ENCODE measurements around the gene ARAP1.
A peak's percentile ranks its signal among the peaks of the same experiment; 100 is the strongest.

ARAP1 gene

GRCh38 chr11:72684236-72684912, 67.8 kb downstream of the ARAP1 start:
- no peaks in the 10 kb centered on the region for H3K9me3 ChIP-seq
- H3K27me3 ChIP-seq (ENCODE audit: low read depth), result peaks cover 8% of the 10 kb centered on the region; the same call in 1 of the 2 replicates
- in situ Hi-C loops (cut with MboI; ENCODE audit: low sequenced_read_pairs), result no loop called here
- H3K4me1 ChIP-seq, result no peaks in the 10 kb centered on the region
- H3K4me3 ChIP-seq, result no peak overlapping the region
- peak; percentile 36 to 66 for DNase-seq (ENCODE audit: low spot score in 2 of 2)
- H3K36me3 ChIP-seq (replicated peaks), result peaks cover 6% of the 10 kb centered on the region

- Histone ChIP-seq H3K9me3 (no peaks in the 10 kb centered on the region), H3K27me3 (ENCODE audit: low read depth) (peaks cover 12% of the 10 kb centered on the region; the same call in 1 of the 2 replicates), H3K4me3 (no peak overlapping the region), H3K36me3 (replicated peaks) (peaks cover 6% of the 10 kb centered on the region), H3K4me1 (no peaks in the 10 kb centered on the region)
- in situ Hi-C loops (cut with MboI; ENCODE audit: low sequenced_read_pairs), result no loop called here
- peak; percentile 15 to 82 for DNase-seq (ENCODE audit: low spot score in 2 of 2)
Measured at GRCh38 chr11:72683782-72684200, 68.4 kb downstream of the ARAP1 start.

GRCh38 chr11:72682858-72683243, 69.4 kb downstream of the ARAP1 start:
- H3K27me3 ChIP-seq (ENCODE audit: low read depth), result peaks cover 15% of the 10 kb centered on the region
- in situ Hi-C loops (cut with MboI; ENCODE audit: low sequenced_read_pairs), result no loop called here

GRCh38 chr11:72682238-72682857, 69.9 kb downstream of the ARAP1 start:
- H3K4me1 ChIP-seq, result no peaks in the 10 kb centered on the region
- DNase-seq (ENCODE audit: low spot score in 2 of 2), result no peak
- H3K27me3 ChIP-seq (ENCODE audit: low read depth), result peaks cover 15% of the 10 kb centered on the region
- no peak overlapping the region for H3K4me3 ChIP-seq
- in situ Hi-C loops (cut with MboI; ENCODE audit: low sequenced_read_pairs), result no loop called here
- H3K9me3 ChIP-seq, result no peaks in the 10 kb centered on the region
- peaks cover 4% of the 10 kb centered on the region for H3K36me3 ChIP-seq (replicated peaks)

More at GRCh38 chr11:72682858-72683243, 69.4 kb downstream of the ARAP1 start:
- no peaks in the 10 kb centered on the region for H3K4me1 ChIP-seq
- H3K36me3 ChIP-seq (replicated peaks), result peaks cover 4% of the 10 kb centered on the region
- no peaks in the 10 kb centered on the region for H3K9me3 ChIP-seq
- no peak overlapping the region for H3K4me3 ChIP-seq
- no peak for DNase-seq (ENCODE audit: low spot score in 2 of 2)

- Histone ChIP-seq H3K9me3 (no peaks in the 10 kb centered on the region), H3K27me3 (ENCODE audit: low read depth) (peaks cover 24% of the 10 kb centered on the region), H3K4me1 (no peaks in the 10 kb centered on the region), H3K36me3 (replicated peaks) (peaks cover 4% of the 10 kb centered on the region), H3K4me3 (no peak overlapping the region)
- DNase-seq (ENCODE audit: low spot score in 2 of 2), result no peak
- in situ Hi-C loops (cut with MboI; ENCODE audit: low sequenced_read_pairs), result no loop called here
Measured at GRCh38 chr11:72681226-72682153, 70.7 kb downstream of the ARAP1 start.

- Histone ChIP-seq H3K4me1 (no peaks in the 10 kb centered on the region), H3K36me3 (replicated peaks) (peaks cover 4% of the 10 kb centered on the region), H3K27me3 (ENCODE audit: low read depth) (peaks cover 32% of the 10 kb centered on the region), H3K9me3 (no peaks in the 10 kb centered on the region), H3K4me3 (no peak overlapping the region)
- no peak for DNase-seq (ENCODE audit: low spot score in 2 of 2)
- in situ Hi-C loops (cut with MboI; ENCODE audit: low sequenced_read_pairs), result no loop called here
Measured at GRCh38 chr11:72680624-72681158, 71.5 kb downstream of the ARAP1 start.

GRCh38 chr11:72679869-72680268, 72.3 kb downstream of the ARAP1 start:
- no peak overlapping the region for H3K4me3 ChIP-seq
- peaks cover 36% of the 10 kb centered on the region for H3K27me3 ChIP-seq (ENCODE audit: low read depth)
- H3K9me3 ChIP-seq, result no peaks in the 10 kb centered on the region
- H3K4me1 ChIP-seq, result no peaks in the 10 kb centered on the region
- in situ Hi-C loops (cut with MboI; ENCODE audit: low sequenced_read_pairs), result no loop called here
- DNase-seq (ENCODE audit: low spot score in 2 of 2), result no peak
- peaks cover 4% of the 10 kb centered on the region for H3K36me3 ChIP-seq (replicated peaks)

- Histone ChIP-seq H3K36me3 (replicated peaks) (no peaks in the 10 kb centered on the region; the same call in 1 of the 2 replicates), H3K27me3 (ENCODE audit: low read depth) (peaks cover 40% of the 10 kb centered on the region), H3K9me3 (no peaks in the 10 kb centered on the region), H3K4me3 (no peak overlapping the region), H3K4me1 (no peaks in the 10 kb centered on the region)
- in situ Hi-C loops (cut with MboI; ENCODE audit: low sequenced_read_pairs), result no loop called here
- no peak for DNase-seq (ENCODE audit: low spot score in 2 of 2)
Measured at GRCh38 chr11:72678524-72678923, 73.7 kb downstream of the ARAP1 start.

- H3K9me3 ChIP-seq, result no peaks in the 10 kb centered on the region
- peak; percentile 55 to 88 for DNase-seq (ENCODE audit: low spot score in 2 of 2)
- no peak overlapping the region for H3K4me3 ChIP-seq
- peaks cover 45% of the 10 kb centered on the region for H3K27me3 ChIP-seq (ENCODE audit: low read depth)
- in situ Hi-C loops (cut with MboI; ENCODE audit: low sequenced_read_pairs), result no loop called here
- H3K36me3 ChIP-seq (replicated peaks), result no peaks in the 10 kb centered on the region
- H3K4me1 ChIP-seq, result no peaks in the 10 kb centered on the region
Measured at GRCh38 chr11:72676861-72677341, 75.3 kb downstream of the ARAP1 start.

GRCh38 chr11:72675221-72675620, 77.0 kb downstream of the ARAP1 start:
- peaks cover 44% of the 10 kb centered on the region for H3K27me3 ChIP-seq (ENCODE audit: low read depth)

GRCh38 chr11:72673943-72674828, 78.0 kb downstream of the ARAP1 start, which contains the start of gene PDE2A:
Gene PDE2A, minus strand, starts transcription at chr11:72674422. Its CDS starts 215 bp downstream, at chr11:72674207.
- DNase-seq (ENCODE audit: low spot score in 2 of 2), result no peak
- H3K9me3 ChIP-seq, result no peaks in the 10 kb centered on the region
- H3K36me3 ChIP-seq (replicated peaks), result no peaks in the 10 kb centered on the region
- no peaks in the 10 kb centered on the region for H3K4me1 ChIP-seq
- in situ Hi-C loops (cut with MboI; ENCODE audit: low sequenced_read_pairs), result no loop called here
- peaks cover 36% of the 10 kb centered on the region for H3K27me3 ChIP-seq (ENCODE audit: low read depth)
- H3K4me3 ChIP-seq, result no peak within 1 kb of the TSS

More at GRCh38 chr11:72675221-72675620, 77.0 kb downstream of the ARAP1 start:
- in situ Hi-C loops (cut with MboI; ENCODE audit: low sequenced_read_pairs), result no loop called here
- no peaks in the 10 kb centered on the region for H3K36me3 ChIP-seq (replicated peaks)
- no peaks in the 10 kb centered on the region for H3K9me3 ChIP-seq
- DNase-seq (ENCODE audit: low spot score in 2 of 2), result no peak
- no peak overlapping the region for H3K4me3 ChIP-seq
- H3K4me1 ChIP-seq, result no peaks in the 10 kb centered on the region

GRCh38 chr11:72673284-72673942, 78.8 kb downstream of the ARAP1 start:
- no peaks in the 10 kb centered on the region for H3K9me3 ChIP-seq
- DNase-seq (ENCODE audit: low spot score in 2 of 2), result peak in 1 of 2 experiments; percentile 39
- in situ Hi-C loops (cut with MboI; ENCODE audit: low sequenced_read_pairs), result no loop called here
- no peak overlapping the region for H3K4me3 ChIP-seq
- H3K4me1 ChIP-seq, result no peaks in the 10 kb centered on the region
- H3K36me3 ChIP-seq (replicated peaks), result no peaks in the 10 kb centered on the region
- peaks cover 33% of the 10 kb centered on the region for H3K27me3 ChIP-seq (ENCODE audit: low read depth)
